ENCODE measurements around the gene DIAPH3.

The DIAPH3 gene

GRCh38 chr13:59673286-59673685, 490.4 kb downstream of the DIAPH3 start:
- no peak for DNase-seq
- in situ Hi-C loops (cut with MboI; ENCODE audit: low pct_unique_long_range_greater_than_20kb, low sequenced_read_pairs): no loop called here

- DNase-seq: peak; percentile 21
- in situ Hi-C loops (cut with MboI; ENCODE audit: low pct_unique_long_range_greater_than_20kb, low sequenced_read_pairs): no loop called here
Observed at GRCh38 chr13:59672445-59672844, 491.3 kb downstream of the DIAPH3 start.

DNA sequence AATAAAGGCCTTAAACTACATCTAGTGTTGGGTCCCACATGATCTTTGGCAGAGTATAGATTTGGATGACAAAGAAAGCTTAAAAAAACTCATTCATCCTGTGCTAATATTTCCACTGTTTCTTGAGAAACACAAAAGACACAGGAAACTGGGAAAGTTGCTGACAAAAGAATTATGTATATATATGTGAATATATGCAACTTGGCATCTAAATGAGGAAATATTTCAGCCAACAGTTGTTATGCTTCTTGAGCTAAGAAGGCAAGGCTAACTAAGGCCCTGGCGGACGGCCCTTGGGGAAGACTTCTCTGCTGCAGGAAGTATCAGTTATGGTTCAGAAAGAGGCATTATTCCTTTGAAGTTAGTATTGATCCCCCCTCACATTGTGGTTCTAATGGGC, 491.8 kb downstream of the DIAPH3 start:
- in situ Hi-C loops (cut with MboI; ENCODE audit: low pct_unique_long_range_greater_than_20kb, low sequenced_read_pairs): no loop called here

DNA sequence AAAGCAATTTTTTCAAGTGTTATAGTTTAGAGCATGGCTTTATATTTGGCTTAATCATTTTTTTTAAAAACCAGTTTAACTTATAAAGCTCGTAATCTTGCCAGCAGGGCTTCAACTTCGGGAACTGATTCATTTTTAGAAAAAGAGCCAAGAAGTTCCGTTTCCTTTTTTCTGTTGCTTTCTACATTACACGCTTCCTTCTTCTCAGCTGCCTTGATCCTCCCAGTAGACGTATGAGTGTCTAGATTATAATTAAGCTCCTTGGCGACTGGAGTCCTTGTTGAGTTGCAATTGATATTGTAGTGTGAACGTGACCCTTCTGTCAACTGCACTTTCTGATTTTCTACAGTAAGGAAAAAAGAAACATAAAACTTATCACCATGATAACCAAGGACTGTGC, 497.2 kb downstream of the DIAPH3 start:
- no peak for DNase-seq
- in situ Hi-C loops (cut with MboI; ENCODE audit: low pct_unique_long_range_greater_than_20kb, low sequenced_read_pairs): no loop called here

More for the DNA sequence above, 491.8 kb downstream of the DIAPH3 start:
- DNase-seq: no peak

GRCh38 chr13:59665732-59666131, 498.0 kb downstream of the DIAPH3 start:
- no peak for DNase-seq
- in situ Hi-C loops (cut with MboI; ENCODE audit: low pct_unique_long_range_greater_than_20kb, low sequenced_read_pairs): no loop called here

DNA sequence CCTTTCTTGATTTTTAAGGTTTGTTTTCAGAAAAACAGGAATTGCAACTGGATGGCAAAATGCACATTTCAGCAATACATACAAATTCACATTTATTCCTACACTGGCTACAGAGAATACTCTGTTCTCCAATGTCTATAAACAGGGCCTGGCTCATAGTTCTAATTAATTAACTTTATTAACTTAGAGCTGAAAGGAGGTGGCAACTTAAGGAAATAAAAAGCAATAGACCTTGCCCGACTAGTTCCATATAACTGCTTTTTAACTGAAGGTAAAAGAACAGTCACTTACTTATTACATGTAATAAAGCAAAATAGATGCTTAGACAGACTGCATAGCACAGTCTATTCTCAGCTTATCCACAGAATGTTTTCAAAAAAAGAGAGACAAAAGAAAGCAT, 498.5 kb downstream of the DIAPH3 start:
- in situ Hi-C loops (cut with MboI; ENCODE audit: low pct_unique_long_range_greater_than_20kb, low sequenced_read_pairs): no loop called here
- no peak for DNase-seq

- in situ Hi-C loops (cut with MboI; ENCODE audit: low pct_unique_long_range_greater_than_20kb, low sequenced_read_pairs): no loop called here
- DNase-seq: no peak
Observed at GRCh38 chr13:59664586-59664985, 499.1 kb downstream of the DIAPH3 start.

DNA sequence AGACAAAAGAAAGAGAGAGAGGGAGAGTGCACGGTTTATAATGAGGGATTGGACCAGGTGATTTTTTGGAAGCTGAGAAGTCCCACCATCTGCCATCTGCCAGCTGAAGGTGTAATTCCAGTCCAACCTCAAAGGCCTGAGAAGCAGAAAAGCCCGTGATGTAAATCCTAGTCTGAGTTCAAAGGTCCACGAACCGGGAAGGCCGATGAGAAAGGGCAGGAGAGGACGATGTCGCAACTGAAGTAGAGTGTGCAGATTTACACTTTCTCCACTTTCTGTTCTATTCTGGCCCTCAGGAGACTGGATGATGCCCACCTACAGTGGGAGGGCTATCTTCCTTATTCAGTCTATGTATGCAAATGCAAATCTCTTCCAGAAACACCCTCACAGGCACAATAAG, 500.0 kb downstream of the DIAPH3 start:
- in situ Hi-C loops (cut with MboI; ENCODE audit: low pct_unique_long_range_greater_than_20kb, low sequenced_read_pairs): no loop called here

GRCh38 chr13:59660582-59660981, 503.1 kb downstream of the DIAPH3 start:
- DNase-seq: no peak
- in situ Hi-C loops (cut with MboI; ENCODE audit: low pct_unique_long_range_greater_than_20kb, low sequenced_read_pairs): no loop called here

More for the DNA sequence above, 500.0 kb downstream of the DIAPH3 start:
- no peak for DNase-seq

GRCh38 chr13:59659981-59660380, 503.7 kb downstream of the DIAPH3 start:
- DNase-seq: no peak
- in situ Hi-C loops (cut with MboI; ENCODE audit: low pct_unique_long_range_greater_than_20kb, low sequenced_read_pairs): no loop called here

DNA sequence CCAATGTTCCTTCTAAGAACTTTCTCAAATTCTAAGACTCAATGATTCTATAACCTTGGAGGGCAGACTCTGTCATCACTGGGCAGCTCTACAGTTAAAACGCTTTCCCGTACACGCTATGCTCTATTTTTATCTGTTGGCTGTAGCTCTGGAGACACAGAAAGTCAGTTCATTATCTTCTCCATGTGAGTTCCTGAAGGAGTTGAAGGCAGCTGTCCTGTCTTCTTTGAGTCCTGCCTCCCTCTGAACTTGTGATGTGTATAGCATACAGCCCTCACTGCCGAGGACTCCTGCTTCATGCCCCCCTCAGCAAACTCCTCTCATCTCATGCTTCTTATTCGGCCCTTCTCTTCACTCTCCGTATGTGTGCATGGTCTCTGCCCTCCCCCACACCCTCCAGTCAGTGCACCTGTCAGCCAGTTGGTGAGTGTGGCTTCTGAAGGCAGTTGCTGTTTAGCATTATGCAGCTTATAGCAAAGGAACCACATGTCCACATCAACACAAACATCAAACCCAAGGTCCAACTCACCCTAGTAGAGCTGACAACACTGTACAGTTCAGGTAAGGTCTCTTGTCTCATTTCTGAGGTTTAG, 504.9 kb downstream of the DIAPH3 start:
- DNase-seq: no peak
- in situ Hi-C loops (cut with MboI; ENCODE audit: low pct_unique_long_range_greater_than_20kb, low sequenced_read_pairs): no loop called here

- in situ Hi-C loops (cut with MboI; ENCODE audit: low pct_unique_long_range_greater_than_20kb, low sequenced_read_pairs): no loop called here
- DNase-seq: no peak
Observed at GRCh38 chr13:59658027-59658737, 505.5 kb downstream of the DIAPH3 start.

GRCh38 chr13:59653916-59654315, 509.8 kb downstream of the DIAPH3 start:
- in situ Hi-C loops (cut with MboI; ENCODE audit: low pct_unique_long_range_greater_than_20kb, low sequenced_read_pairs): no loop called here
- DNase-seq: no peak

GRCh38 chr13:59651479-59651878, 512.2 kb downstream of the DIAPH3 start:
- DNase-seq: no peak

GRCh38 chr13:59643906-59644626, 519.7 kb downstream of the DIAPH3 start:
- in situ Hi-C loops (cut with MboI; ENCODE audit: low pct_unique_long_range_greater_than_20kb, low sequenced_read_pairs): no loop called here
- DNase-seq: no peak

More at GRCh38 chr13:59651479-59651878, 512.2 kb downstream of the DIAPH3 start:
- in situ Hi-C loops (cut with MboI; ENCODE audit: low pct_unique_long_range_greater_than_20kb, low sequenced_read_pairs): no loop called here

DNA sequence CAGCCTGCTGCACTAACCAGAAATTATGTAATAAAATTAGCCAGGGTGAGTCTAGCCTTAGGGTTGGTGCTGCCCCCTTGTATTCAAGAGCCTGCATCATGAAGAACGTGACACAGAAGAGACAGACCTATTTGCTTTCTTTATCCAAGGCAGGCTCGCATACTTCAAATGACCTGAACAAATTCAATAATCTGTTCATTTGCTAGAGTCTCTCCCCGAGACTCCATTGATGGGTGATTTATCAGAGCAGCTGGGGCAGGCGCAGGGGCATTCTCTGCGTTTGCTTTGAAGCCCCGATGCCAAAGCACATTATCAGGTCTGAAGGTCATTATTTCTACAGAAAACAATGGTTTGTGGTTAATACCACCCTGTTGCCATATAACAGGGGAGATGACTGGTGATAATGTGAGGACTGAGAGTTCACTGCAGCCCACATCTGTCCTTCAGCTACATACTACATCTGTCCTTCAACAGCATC, 520.3 kb downstream of the DIAPH3 start:
- in situ Hi-C loops (cut with MboI; ENCODE audit: low pct_unique_long_range_greater_than_20kb, low sequenced_read_pairs): no loop called here
- no peak for DNase-seq

- in situ Hi-C loops (cut with MboI; ENCODE audit: low pct_unique_long_range_greater_than_20kb, low sequenced_read_pairs): no loop called here
- no peak for DNase-seq
Observed at GRCh38 chr13:59641817-59642216, 521.9 kb downstream of the DIAPH3 start.

- in situ Hi-C loops (cut with MboI; ENCODE audit: low pct_unique_long_range_greater_than_20kb, low sequenced_read_pairs): no loop called here
- no peak for DNase-seq
Observed at GRCh38 chr13:59641261-59641660, 522.5 kb downstream of the DIAPH3 start.

DNA sequence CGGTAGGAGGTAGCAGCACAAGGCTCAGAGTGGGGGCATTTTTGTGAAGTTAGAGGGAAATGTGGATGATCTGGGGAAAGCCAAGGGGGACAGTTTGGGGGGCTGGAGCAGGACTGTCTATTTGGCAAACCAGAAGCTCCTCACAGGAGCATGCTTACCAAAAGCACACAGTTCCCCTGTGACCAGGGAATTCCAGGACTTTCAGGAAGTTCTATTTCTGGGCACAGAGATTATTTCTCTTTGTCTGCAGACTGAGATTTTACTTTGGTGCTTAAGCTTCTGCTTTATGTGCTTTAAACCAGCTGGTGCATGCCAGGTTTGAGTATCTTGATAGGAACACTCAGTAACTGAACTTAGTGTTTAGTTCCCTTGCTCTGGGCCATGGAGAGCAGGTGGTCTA, 525.3 kb downstream of the DIAPH3 start:
- DNase-seq: no peak
- in situ Hi-C loops (cut with MboI; ENCODE audit: low pct_unique_long_range_greater_than_20kb, low sequenced_read_pairs): no loop called here

DNA sequence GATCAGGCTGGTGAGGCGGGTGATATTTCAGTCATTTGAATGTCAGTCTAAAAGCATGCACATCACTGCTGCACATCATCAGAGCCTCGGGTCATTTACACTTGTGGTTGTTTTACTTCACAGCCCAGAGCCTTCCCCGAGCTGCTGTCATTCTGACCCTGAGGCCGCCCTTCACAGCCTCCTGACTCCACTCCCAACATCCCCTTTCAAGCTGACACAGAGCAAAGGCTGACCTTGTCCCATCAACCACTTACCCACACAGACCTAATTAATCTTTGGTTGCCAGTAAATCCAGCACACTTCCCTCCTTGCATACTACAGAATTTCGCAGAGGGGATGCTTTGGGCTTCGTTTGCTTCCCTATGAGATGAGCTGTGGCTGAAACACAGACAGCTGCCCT, 528.1 kb downstream of the DIAPH3 start:
- no peak for DNase-seq

More for the DNA sequence above, 528.1 kb downstream of the DIAPH3 start:
- in situ Hi-C loops (cut with MboI; ENCODE audit: low pct_unique_long_range_greater_than_20kb, low sequenced_read_pairs): no loop called here
